ENCODE results near the gene FABP1. TPM values are rescaled to one million over a fixed set of nuclear protein-coding genes. Genes with fewer than 3 reads are reported as not detected.

FABP1 gene
- total RNA-seq, 4 donors from 2014 or later, result not detected

- no peak for DNase-seq
- no peak overlapping the region for H3K4me3 ChIP-seq
- no peaks in the 10 kb centered on the region for H3K4me1 ChIP-seq
- no peak overlapping the region for H3K27ac ChIP-seq
- no peaks in the 10 kb centered on the region for H3K9me3 ChIP-seq
- 67 to 73% methylated on average over 3 to 4 of the region's 4 CpGs for WGBS, 2 donors
- intact Hi-C loops (cut with DNase I), result no loop called here
- H3K36me3 ChIP-seq, result no peaks in the 10 kb centered on the region
- TF ChIP-seq POLR2A (IDR thresholded peaks at IDR 0.05), result no peak
- peaks cover 0 to 4% (median 0%) of the 10 kb centered on the region in 4 donors for H3K27me3 ChIP-seq
Measured at GRCh38 chr2:88108796-88109195, 19.1 kb downstream of the FABP1 start.

- 43 to 46% methylated on average over 3 of the region's 3 CpGs for WGBS, 2 donors
- no peak overlapping the region for H3K27ac ChIP-seq
- TF ChIP-seq POLR2A (IDR thresholded peaks at IDR 0.05), result no peak
- no peak for TF ChIP-seq CTCF (IDR thresholded peaks at IDR 0.05)
- intact Hi-C loops (cut with DNase I), result no loop called here
- H3K9me3 ChIP-seq, result no peaks in the 10 kb centered on the region
- no peak overlapping the region for H3K4me3 ChIP-seq
- no peak for DNase-seq
- H3K36me3 ChIP-seq, result no peaks in the 10 kb centered on the region
- H3K27me3 ChIP-seq, result peaks cover 0 to 13% (median 0%) of the 10 kb centered on the region in 4 donors
- peaks cover 0 to 11% (median 0%) of the 10 kb centered on the region in 3 donors for H3K4me1 ChIP-seq
Measured at GRCh38 chr2:88100489-88100858, 27.4 kb downstream of the FABP1 start.

DNA sequence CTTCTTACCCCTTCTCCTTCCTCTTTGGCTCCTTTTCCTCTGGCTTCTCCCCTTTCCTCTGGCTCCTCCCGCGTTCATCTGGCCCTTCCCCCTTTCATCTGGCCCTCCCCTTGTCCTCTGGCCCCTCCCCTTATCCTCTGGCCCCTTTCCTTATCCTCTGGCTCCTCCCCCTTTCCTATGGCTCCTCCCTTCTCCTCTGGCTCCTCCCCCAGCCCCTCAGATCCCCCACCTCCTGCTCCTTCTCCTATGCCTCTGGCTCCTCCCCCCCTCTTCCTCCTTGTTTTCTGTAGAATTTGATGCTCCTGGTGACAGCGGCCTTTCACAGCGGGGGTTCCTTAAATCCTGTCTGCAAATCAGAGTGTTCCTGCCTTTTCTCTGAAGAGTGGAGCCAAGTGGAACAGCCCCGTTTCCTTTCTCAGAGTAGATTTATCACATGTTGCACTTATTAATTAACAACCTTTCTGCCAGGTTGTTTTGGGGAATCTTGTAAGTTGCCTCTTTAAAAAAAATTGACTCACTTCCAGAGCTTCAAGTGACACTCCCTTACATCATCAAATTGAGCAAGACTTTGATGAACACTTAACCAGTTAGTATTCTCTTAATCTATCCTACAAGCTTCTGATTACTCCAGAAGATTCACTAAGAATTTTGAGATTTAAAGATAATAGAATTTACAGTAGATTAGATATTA, 27.9 kb downstream of the FABP1 start:
- no peak for DNase-seq
- Histone ChIP-seq H3K9me3 (no peaks in the 10 kb centered on the region), H3K4me1 (peaks cover 0 to 11% (median 0%) of the 10 kb centered on the region in 3 donors), H3K27ac (no peak overlapping the region), H3K4me3 (no peak overlapping the region), H3K36me3 (no peaks in the 10 kb centered on the region), H3K27me3 (peaks cover 0 to 14% (median 0%) of the 10 kb centered on the region in 4 donors)
- intact Hi-C loops (cut with DNase I), result no loop called here
- WGBS, 2 donors, result 48 to 56% methylated on average over 5 of the region's 5 CpGs
- TF ChIP-seq CTCF (IDR thresholded peaks at IDR 0.05), result no peak

- Histone ChIP-seq H3K4me3 (no peak overlapping the region), H3K4me1 (peaks cover 0 to 11% (median 0%) of the 10 kb centered on the region in 3 donors), H3K27me3 (peaks cover 0 to 11% (median 0%) of the 10 kb centered on the region in 4 donors), H3K27ac (no peak overlapping the region), H3K9me3 (no peaks in the 10 kb centered on the region), H3K36me3 (no peaks in the 10 kb centered on the region)
- TF ChIP-seq CTCF (IDR thresholded peaks at IDR 0.05) (no peak), POLR2A (IDR thresholded peaks at IDR 0.05) (no peak)
- no peak for DNase-seq
- intact Hi-C loops (cut with DNase I), result no loop called here
Measured at GRCh38 chr2:88098558-88098900, 29.3 kb downstream of the FABP1 start.

DNA sequence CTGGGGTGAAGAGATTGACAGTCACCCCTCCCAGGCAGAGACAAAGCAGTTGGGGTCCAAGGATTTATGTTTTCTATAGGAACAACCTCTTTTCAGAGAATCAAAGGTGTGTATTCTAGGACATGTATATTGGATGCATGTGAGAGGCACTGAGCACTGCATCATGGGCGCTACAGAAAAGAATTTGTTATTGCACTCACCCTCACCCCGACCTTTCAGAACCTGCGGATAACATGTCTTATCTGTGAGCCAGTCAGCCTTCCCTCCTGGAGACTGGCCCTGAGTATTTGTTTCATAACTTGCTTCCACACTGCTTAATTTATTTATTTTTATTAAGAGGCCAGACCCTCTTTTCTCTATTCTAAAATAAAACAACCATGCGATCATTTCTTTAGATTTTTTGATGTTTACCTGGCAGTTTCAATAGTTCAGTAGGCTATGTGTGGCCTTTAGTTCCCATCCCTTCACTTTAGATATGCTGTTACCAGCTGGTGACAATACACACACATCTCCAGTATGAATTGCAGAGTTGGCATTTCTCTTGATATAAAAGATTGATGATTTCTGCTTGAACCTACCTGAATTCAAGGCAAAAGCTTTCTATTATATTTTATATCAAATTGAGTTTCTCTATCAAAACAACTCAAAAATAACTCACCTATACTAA, 29.8 kb downstream of the FABP1 start:
- Histone ChIP-seq H3K27ac (no peak overlapping the region), H3K36me3 (no peaks in the 10 kb centered on the region), H3K9me3 (no peaks in the 10 kb centered on the region), H3K4me3 (no peak overlapping the region), H3K27me3 (peaks cover 0 to 9% (median 0%) of the 10 kb centered on the region in 4 donors), H3K4me1 (peaks cover 0 to 11% (median 0%) of the 10 kb centered on the region in 3 donors)
- intact Hi-C loops (cut with DNase I), result no loop called here
- no peak for DNase-seq
- WGBS, 2 donors, result 71 to 80% methylated on average over 4 of the region's 4 CpGs
- TF ChIP-seq POLR2A (IDR thresholded peaks at IDR 0.05), result no peak
- no peak for TF ChIP-seq CTCF (IDR thresholded peaks at IDR 0.05)
